RWPE1 (cell line): Measurements from ENCODE around the gene PSMC3.

Source experiments
- CTCF ChIA-PET: fragments of 350-600 bp; sonication (Branson Sonifier 250); formaldehyde crosslinking; extraction: SDS; loops from one replicate; lab custom pipeline; 2021; lab: Yijun Ruan, JAX
- POLR2A ChIA-PET: fragments of 400-600 bp; formaldehyde crosslinking; extraction: SDS; loops from one replicate; lab custom pipeline; 2020; ENCODE audit warnings: antibody characterized with exemption; ENCODE audit not compliant: low non-redundant PET; lab: Yijun Ruan, JAX
- DNase-seq: peaks from one replicate; pipeline ENCODE4 v3.0.0; 2012; ENCODE audit warnings: low spot score
- H3K27ac ChIP-seq: fragments of 450-650 bp; 2 replicates; pipeline ENCODE4 v1.5.1; 2017
- TF ChIP-seq, protein P1 (sequence below): fragments of 450-650 bp; conservative IDR thresholded peaks from 2 replicates; pipeline ENCODE4 v1.5.1; 2017; ENCODE audit warnings: low read depth, mild to moderate bottlenecking

The PSMC3 gene

DNA sequence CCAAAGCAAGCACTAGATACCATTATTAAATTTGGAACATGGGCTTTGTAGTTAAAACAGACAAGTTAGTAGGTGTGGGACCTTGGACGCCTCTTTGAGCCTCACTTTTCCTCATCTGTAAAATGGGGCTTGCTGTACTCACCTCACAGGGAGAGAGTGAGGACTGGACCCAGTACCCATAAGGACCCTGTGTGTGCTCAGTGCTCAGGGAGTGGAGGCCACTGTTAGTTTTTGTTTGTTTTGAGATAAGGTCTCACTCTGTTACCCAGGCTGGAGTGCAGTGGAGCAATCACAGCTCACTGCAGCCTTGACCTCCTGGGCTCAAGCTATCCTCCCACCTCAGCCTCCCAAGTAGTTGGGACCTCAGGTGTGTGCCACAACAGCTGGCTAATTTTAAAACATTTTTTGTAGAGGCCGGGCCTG, 13.8 kb upstream of the PSMC3 start:
- ChIA-PET CTCF (interaction anchor here (0.7 kb wide), 2 partner anchors 152 to 231 kb away, joined by 3 to 6 read pairs; no protein-coding TSS in a partner anchor), POLR2A (no interaction called here)
- DNase-seq, result no peak
- no peak overlapping the region for H3K27ac ChIP-seq
- TF ChIP-seq, protein P1, sequence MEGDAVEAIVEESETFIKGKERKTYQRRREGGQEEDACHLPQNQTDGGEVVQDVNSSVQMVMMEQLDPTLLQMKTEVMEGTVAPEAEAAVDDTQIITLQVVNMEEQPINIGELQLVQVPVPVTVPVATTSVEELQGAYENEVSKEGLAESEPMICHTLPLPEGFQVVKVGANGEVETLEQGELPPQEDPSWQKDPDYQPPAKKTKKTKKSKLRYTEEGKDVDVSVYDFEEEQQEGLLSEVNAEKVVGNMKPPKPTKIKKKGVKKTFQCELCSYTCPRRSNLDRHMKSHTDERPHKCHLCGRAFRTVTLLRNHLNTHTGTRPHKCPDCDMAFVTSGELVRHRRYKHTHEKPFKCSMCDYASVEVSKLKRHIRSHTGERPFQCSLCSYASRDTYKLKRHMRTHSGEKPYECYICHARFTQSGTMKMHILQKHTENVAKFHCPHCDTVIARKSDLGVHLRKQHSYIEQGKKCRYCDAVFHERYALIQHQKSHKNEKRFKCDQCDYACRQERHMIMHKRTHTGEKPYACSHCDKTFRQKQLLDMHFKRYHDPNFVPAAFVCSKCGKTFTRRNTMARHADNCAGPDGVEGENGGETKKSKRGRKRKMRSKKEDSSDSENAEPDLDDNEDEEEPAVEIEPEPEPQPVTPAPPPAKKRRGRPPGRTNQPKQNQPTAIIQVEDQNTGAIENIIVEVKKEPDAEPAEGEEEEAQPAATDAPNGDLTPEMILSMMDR, result no peak

DNA sequence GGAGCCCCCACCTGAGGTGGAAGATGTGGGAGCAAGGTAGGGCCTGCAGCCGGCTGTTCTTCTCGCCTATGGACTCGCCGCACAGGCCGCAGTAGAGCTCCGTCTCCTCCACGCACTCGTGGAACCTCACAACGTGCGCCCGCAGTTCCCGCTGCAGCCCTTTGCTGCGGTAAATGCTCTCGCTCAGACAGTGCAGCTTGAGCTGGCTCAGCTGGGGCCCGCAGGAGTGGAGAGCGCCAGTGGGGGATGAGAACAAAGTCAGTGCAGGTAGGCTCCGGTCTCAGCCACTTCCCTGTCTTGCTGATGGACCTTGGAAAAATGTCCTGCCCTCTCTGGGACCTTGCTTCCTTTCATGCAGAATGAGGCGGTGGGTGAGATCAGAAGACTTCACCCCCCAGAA, 12.5 kb upstream of the PSMC3 start:
- ChIA-PET POLR2A (no interaction called here), CTCF (interaction anchor here (0.6 kb wide), 1 partner anchor 191 kb away, joined by 3 read pairs; no protein-coding TSS in a partner anchor)
- DNase-seq, result no peak
- no peak overlapping the region for H3K27ac ChIP-seq
- TF ChIP-seq, protein P1, result no peak

DNA sequence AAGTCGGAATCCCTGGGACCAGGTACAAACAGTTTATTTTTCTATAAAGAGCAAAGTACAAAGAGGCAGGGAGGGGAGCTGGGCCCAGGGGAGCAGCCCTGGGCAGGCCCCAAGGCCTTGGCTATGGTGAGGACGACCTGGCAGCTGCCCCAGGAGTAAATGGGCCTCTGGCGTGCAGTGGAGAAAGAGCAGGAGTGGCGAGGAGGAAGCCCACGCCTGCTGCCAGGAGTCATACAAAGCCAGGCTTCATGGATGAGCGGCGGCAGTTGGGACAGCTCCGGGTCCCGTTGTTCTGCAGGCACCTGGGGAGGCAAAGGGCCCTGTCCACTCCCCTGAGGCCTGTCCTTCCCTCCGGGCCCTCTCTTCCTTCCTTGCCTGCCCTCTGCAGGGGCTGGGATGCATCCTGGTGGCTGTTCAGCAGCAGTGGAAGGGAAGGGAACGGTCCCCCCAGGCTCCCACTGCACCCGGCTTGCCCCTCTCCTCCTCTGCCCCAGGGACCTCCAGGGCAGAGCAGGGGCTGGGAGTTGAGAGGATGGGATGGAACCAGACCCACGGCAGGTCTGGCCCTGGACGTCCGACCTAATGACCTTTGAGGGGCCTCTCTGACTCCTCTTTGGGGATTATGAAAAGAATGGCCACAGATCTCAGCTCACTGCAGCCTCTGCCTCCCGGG, 11.6 kb upstream of the PSMC3 start:
- ChIA-PET CTCF (interaction anchor here (0.6 kb wide), 1 partner anchor 192 kb away, joined by 3 read pairs; no protein-coding TSS in a partner anchor), POLR2A (no interaction called here)
- no peak overlapping the region for H3K27ac ChIP-seq
- TF ChIP-seq, protein P1, result no peak
- DNase-seq, result no peak

DNA sequence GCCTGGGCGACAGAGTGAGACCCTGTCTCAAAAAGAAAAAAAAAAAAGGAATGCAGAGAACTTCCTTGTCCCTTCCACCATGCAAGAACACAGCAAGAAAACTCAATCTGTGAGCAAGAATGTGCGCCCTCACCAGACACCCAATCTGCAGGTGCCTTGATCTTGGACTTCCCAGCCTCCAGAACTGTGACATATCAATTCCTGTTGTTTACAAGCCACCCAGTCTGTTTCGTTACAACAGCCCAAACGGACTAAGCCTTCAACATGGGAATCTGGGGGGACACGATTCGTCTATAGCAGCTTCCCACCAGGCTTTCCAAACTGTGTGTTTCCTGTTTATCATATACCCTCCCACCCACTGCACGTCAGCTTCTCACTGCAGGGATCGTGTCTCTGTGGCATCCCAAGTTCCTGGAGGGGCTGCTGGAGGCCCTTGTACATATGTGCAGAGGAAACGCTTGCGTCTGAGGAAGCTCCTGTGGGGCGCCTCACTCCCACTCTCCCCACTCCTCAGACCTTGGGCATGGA, 11.0 kb upstream of the PSMC3 start:
- no peak overlapping the region for H3K27ac ChIP-seq
- no peak for DNase-seq
- POLR2A ChIA-PET, result no interaction called here
- CTCF ChIA-PET, result interaction anchor here (0.5 kb wide), 1 partner anchor 13 kb away, joined by 3 read pairs; no protein-coding TSS in a partner anchor
- TF ChIP-seq, protein P1, result no peak

DNA sequence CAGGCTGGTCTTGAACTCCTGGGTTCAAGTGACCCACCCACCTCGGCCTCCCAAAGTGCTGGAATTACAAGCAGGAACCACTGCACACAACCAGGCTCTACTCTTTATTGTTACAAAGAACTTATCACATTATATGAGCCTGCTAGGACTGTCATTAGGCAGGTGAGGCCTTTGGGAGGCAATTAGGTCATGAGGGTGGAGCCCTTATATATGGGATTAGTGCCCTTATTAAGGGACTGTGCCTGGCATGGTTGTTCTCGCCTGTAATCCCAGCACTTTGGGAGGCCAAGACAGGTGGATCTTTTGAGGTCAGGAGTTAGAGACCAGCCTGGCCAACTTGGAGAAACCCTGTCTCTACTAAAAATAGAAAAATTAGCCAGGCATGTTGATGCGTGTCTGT, 10.5 kb upstream of the PSMC3 start:
- ChIA-PET CTCF (interaction anchor here (0.5 to 0.7 kb wide), 2 partner anchors 14 to 125 kb away, joined by 3 to 4 read pairs; no protein-coding TSS in a partner anchor), POLR2A (no interaction called here)
- H3K27ac ChIP-seq, result no peak overlapping the region
- no peak for DNase-seq
- TF ChIP-seq, protein P1, result no peak

DNA sequence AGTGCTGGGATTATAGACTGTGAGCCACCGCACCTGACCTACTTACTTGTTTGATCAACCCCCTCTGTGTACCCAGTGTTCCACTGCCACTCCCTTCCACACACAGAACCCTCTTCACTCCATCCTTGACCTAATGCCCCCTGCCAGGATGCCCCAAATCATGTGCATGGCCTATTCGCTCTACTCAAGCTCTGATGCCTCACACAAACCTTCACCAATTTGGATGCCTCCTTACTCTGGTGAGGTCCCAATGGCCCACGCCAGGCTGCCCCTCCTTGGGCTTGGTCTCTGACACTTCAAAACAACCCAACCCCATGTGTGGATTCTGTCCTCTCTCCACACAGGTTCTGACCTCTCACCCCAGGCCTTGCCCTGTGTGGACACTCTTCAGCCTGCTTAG, 9.4 kb upstream of the PSMC3 start:
- ChIA-PET CTCF (no interaction called here), POLR2A (no interaction called here)
- DNase-seq, result no peak
- no peak overlapping the region for H3K27ac ChIP-seq
- TF ChIP-seq, protein P1, result no peak
